Measurements from ENCODE around the gene FARP2. TPM values are rescaled to one million over a fixed set of nuclear protein-coding genes. Genes with fewer than 3 reads are reported as not detected.

The FARP2 gene
- total and polyA plus RNA-seq, 2 of the 13 experiments (the other 11 are each of a cell fraction or from before 2014, with no cell fraction given), result 28.0 to 45.4 TPM

DNA sequence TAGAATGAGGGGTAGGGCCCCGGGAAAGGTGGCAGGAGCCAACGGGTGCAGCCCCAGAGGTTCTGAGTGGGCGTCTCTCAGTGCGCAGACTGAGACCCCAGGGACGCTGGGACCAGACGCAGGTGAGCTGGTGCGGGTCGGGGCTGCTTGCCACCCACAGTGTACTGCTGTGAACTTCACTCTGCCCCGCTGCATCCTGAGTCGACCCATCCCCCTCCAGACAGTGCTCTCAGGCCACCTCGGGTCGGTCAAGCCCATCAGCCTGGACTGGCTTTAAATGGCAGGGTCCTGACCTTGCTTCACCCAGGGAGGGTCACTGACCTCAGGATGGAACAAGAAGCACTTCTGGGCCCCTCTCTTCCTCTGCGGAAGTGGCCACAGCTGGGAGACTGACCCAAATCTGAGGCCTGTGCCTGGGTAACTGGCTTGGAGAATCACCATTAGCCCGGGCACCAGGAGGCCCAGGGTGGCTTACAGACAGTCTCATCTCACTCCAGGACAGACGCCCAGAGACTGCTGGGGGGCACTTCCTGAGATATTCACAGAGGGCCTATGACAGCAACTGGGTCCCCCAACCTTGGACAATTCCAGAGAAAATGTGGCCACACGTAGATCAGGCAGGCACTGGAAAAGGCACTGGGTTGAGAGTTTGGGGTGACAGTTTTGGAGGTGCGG is 178.8 kb downstream of the FARP2 start (continued):
- TF ChIP-seq, protein P1, sequence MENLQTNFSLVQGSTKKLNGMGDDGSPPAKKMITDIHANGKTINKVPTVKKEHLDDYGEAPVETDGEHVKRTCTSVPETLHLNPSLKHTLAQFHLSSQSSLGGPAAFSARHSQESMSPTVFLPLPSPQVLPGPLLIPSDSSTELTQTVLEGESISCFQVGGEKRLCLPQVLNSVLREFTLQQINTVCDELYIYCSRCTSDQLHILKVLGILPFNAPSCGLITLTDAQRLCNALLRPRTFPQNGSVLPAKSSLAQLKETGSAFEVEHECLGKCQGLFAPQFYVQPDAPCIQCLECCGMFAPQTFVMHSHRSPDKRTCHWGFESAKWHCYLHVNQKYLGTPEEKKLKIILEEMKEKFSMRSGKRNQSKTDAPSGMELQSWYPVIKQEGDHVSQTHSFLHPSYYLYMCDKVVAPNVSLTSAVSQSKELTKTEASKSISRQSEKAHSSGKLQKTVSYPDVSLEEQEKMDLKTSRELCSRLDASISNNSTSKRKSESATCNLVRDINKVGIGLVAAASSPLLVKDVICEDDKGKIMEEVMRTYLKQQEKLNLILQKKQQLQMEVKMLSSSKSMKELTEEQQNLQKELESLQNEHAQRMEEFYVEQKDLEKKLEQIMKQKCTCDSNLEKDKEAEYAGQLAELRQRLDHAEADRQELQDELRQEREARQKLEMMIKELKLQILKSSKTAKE (CRISPR knock-in tag; IDR thresholded peaks at IDR 0.05; ENCODE audit: borderline replicate concordance), result peak; percentile 93
- TF ChIP-seq, protein P2, sequence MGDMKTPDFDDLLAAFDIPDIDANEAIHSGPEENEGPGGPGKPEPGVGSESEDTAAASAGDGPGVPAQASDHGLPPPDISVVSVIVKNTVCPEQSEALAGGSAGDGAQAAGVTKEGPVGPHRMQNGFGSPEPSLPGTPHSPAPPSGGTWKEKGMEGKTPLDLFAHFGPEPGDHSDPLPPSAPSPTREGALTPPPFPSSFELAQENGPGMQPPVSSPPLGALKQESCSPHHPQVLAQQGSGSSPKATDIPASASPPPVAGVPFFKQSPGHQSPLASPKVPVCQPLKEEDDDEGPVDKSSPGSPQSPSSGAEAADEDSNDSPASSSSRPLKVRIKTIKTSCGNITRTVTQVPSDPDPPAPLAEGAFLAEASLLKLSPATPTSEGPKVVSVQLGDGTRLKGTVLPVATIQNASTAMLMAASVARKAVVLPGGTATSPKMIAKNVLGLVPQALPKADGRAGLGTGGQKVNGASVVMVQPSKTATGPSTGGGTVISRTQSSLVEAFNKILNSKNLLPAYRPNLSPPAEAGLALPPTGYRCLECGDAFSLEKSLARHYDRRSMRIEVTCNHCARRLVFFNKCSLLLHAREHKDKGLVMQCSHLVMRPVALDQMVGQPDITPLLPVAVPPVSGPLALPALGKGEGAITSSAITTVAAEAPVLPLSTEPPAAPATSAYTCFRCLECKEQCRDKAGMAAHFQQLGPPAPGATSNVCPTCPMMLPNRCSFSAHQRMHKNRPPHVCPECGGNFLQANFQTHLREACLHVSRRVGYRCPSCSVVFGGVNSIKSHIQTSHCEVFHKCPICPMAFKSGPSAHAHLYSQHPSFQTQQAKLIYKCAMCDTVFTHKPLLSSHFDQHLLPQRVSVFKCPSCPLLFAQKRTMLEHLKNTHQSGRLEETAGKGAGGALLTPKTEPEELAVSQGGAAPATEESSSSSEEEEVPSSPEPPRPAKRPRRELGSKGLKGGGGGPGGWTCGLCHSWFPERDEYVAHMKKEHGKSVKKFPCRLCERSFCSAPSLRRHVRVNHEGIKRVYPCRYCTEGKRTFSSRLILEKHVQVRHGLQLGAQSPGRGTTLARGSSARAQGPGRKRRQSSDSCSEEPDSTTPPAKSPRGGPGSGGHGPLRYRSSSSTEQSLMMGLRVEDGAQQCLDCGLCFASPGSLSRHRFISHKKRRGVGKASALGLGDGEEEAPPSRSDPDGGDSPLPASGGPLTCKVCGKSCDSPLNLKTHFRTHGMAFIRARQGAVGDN (CRISPR knock-in tag; IDR thresholded peaks at IDR 0.05), result peak; percentile 71
- peak; percentile 69 for TF ChIP-seq BCL6 (CRISPR knock-in tag; IDR thresholded peaks at IDR 0.05)
- TF ChIP-seq HNF4G (IDR thresholded peaks at IDR 0.05; ENCODE audit: borderline replicate concordance, low read depth, low read length), result peak; percentile 46; the same call in 1 of the 2 replicates
- TF ChIP-seq HNF4G (CRISPR knock-in tag; IDR thresholded peaks at IDR 0.05; ENCODE audit: borderline replicate concordance, low read depth), result no peak
- TF ChIP-seq MIXL1 (CRISPR knock-in tag; IDR thresholded peaks at IDR 0.05), result no peak
- TF ChIP-seq ZNF468 (CRISPR knock-in tag; IDR thresholded peaks at IDR 0.05), result no peak
- no peak for TF ChIP-seq POLR2A (IDR thresholded peaks at IDR 0.05; ENCODE audit: insufficient read depth in 1 of 2, low read depth in 2 of 2, low read length in 2 of 2)
- TF ChIP-seq, protein P3, sequence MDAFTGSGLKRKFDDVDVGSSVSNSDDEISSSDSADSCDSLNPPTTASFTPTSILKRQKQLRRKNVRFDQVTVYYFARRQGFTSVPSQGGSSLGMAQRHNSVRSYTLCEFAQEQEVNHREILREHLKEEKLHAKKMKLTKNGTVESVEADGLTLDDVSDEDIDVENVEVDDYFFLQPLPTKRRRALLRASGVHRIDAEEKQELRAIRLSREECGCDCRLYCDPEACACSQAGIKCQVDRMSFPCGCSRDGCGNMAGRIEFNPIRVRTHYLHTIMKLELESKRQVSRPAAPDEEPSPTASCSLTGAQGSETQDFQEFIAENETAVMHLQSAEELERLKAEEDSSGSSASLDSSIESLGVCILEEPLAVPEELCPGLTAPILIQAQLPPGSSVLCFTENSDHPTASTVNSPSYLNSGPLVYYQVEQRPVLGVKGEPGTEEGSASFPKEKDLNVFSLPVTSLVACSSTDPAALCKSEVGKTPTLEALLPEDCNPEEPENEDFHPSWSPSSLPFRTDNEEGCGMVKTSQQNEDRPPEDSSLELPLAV (CRISPR knock-in tag; conservative IDR thresholded peaks at IDR 0.05; ENCODE audit: low read depth), result no peak
- no peak for TF ChIP-seq ZNF136 (CRISPR knock-in tag; IDR thresholded peaks at IDR 0.05; ENCODE audit: low read depth)
- TF ChIP-seq ZNF331 (CRISPR knock-in tag; IDR thresholded peaks at IDR 0.05), result peak; percentile 28; the same call in 1 of the 2 replicates
- TF ChIP-seq GATAD2A (CRISPR knock-in tag; IDR thresholded peaks at IDR 0.05), result peak; percentile 57; the same call in 1 of the 2 replicates
- TF ChIP-seq, protein P4, sequence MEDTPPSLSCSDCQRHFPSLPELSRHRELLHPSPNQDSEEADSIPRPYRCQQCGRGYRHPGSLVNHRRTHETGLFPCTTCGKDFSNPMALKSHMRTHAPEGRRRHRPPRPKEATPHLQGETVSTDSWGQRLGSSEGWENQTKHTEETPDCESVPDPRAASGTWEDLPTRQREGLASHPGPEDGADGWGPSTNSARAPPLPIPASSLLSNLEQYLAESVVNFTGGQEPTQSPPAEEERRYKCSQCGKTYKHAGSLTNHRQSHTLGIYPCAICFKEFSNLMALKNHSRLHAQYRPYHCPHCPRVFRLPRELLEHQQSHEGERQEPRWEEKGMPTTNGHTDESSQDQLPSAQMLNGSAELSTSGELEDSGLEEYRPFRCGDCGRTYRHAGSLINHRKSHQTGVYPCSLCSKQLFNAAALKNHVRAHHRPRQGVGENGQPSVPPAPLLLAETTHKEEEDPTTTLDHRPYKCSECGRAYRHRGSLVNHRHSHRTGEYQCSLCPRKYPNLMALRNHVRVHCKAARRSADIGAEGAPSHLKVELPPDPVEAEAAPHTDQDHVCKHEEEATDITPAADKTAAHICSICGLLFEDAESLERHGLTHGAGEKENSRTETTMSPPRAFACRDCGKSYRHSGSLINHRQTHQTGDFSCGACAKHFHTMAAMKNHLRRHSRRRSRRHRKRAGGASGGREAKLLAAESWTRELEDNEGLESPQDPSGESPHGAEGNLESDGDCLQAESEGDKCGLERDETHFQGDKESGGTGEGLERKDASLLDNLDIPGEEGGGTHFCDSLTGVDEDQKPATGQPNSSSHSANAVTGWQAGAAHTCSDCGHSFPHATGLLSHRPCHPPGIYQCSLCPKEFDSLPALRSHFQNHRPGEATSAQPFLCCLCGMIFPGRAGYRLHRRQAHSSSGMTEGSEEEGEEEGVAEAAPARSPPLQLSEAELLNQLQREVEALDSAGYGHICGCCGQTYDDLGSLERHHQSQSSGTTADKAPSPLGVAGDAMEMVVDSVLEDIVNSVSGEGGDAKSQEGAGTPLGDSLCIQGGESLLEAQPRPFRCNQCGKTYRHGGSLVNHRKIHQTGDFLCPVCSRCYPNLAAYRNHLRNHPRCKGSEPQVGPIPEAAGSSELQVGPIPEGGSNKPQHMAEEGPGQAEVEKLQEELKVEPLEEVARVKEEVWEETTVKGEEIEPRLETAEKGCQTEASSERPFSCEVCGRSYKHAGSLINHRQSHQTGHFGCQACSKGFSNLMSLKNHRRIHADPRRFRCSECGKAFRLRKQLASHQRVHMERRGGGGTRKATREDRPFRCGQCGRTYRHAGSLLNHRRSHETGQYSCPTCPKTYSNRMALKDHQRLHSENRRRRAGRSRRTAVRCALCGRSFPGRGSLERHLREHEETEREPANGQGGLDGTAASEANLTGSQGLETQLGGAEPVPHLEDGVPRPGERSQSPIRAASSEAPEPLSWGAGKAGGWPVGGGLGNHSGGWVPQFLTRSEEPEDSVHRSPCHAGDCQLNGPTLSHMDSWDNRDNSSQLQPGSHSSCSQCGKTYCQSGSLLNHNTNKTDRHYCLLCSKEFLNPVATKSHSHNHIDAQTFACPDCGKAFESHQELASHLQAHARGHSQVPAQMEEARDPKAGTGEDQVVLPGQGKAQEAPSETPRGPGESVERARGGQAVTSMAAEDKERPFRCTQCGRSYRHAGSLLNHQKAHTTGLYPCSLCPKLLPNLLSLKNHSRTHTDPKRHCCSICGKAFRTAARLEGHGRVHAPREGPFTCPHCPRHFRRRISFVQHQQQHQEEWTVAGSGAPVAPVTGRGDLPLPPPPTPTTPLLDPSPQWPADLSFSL (CRISPR knock-in tag; IDR thresholded peaks at IDR 0.05), result no peak

All from HepG2 (cell line).